Thoracic aorta endothelial cell (primary cell): ENCODE data around the gene ACHE. TPM values are rescaled to one million over a fixed set of nuclear protein-coding genes. Genes with fewer than 3 reads are reported as not detected.

ENCODE experiments used
- small RNA-seq: library from RNA; depleted of rRNA; stranded (forward); fragments of <200 nt; gene quantifications from one replicate; pipeline ENCODE3, GENCODE V24; 2012
- total RNA-seq: library from RNA; depleted of rRNA; stranded (reverse); fragments of >200 nt; gene quantifications from 2 replicates; pipeline ENCODE4 v1.2.3, GENCODE V29; 2012

ACHE gene
- 0.13 and 0.22 TPM in 2 replicates for total RNA-seq

DNA sequence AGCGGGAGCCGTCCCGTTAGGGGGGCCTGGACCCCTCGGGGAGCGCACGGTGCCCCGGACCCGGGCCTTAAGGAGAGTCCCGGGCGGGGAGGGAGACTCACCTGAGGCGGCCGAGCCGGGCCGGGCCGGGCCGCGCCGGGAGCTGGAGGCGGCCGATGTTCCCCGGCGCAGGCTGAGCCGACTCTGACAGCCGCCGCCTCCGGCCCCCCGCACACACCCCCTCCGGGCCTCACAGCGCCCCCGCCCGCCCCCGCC, at the start of gene ACHE:
Gene ACHE (minus strand): TSS at position 188 of the 255 bp plus-strand sequence. CDS start 1,656 bp downstream, outside the sequence.

DNA sequence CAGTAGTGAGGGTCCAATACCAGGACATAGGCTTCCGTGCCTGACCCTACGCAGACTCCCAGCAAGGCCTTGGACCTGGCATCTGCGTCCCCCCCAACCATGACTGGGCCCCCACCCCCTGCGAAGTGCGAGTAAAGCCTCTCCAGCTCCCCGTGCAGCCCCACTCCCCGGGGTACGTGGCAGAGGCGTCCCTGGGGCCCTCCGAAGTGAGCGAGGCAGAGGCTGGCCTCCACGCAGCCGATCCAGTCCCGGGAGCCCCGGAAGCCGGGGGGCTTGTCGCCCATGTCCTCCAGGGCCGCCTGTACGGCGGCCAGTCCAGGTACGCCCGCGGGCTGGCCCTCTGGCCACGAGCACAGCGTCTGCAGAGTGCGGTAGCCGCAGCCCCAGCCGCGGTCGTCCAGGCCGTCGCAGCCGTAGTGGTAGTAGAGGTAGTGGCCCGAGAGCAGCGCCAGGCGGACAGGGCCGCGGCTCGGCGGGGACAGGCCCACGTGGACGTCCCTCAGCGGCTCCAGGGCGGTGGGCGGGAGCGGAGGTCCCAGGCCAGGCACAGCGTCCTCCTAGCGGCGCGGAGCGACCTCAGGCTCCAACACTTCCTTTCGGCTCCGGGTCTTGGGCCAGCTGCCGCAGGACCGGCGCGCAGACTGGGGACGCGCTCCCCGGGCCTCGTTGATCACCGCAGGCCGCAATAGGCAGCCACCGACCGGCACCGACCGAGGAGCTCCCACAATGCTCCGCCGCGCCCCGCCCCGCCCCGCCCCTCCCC, 6.5 kb downstream of the ACHE start, which contains the start of gene UFSP1:
Gene UFSP1 (minus strand): TSS at position 728 of the 763 bp plus-strand sequence. CDS start 444 bp downstream, at position 284.

DNA sequence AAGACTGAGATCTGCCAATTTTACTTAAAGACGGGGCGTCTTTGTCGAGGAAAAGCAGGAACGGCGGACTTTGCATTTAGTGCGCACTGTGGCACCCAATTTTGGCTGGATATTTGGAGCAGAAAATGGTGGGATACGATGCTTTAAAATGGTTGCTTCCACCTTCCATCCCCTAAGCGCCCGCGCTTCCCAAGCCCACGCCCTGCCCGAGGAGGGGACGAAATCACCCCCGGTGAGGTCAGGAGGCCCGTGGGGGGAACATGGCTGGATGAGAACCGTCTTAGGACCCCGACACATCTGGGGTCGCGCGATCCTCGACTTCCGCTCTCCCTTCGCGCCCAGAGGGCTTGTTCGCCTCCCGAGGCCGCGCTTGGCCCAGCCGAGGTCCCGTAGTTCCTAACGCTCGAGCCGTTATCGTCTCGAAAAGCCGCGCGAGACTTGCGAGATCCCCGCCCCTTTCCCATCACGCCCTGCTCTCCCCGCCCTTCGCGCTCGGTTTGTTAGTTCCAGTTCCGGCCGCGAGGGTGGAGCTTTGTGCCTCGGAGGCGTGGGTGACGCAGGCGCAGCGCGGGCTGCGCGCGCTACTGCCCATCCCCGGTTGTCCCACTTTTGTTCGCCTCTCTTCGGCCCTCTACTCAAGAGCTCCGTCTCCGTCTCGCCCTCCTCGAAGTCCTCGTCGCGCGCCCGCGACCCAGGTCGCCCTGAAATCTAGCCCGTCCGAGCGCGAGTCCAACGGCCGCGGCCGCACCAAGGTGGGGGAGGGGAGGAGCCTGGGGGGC, 20.9 kb downstream of the ACHE start, which contains the start of gene SRRT:
Gene SRRT (plus strand): TSS at position 527 of the 779 bp plus-strand sequence. CDS start 488 bp downstream, outside the sequence.

DNA sequence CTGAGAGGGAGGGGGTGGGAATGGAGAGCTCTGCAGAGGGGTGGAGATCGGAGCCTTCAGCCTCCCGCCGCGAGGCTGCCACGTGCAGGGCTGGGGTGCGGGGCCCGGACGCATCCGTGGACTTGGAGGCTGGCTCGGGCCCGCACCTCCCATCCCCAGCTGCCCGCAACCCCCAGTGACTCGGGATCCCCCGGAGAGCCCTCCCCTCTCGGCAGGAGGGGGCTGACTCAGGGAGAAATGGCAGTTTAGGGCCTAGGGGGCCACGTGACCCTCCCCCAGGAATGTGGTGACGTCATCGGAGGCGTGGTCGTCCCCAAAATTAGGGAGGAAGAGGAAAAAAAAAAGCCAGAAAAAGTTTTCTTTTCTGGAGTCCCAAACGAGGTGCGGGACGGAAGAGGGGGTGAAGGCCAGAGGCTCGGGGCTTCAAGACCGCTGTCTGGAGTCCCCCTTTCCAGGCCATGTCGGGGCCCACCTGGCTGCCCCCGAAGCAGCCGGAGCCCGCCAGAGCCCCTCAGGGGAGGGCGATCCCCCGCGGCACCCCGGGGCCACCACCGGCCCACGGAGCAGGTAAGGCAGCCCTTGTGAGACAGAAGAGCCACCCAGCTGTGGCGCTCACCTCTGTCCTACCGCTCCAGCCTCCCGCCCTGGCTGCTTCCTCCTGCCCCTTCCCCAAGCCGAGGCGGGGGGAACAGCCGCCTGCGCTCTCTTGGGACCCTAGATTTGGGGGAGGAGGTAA, 28.5 kb downstream of the ACHE start, which contains the start of gene TRIP6:
Gene TRIP6 (plus strand): TSS at position 348 of the 736 bp plus-strand sequence. CDS start 111 bp downstream, at position 459.

DNA sequence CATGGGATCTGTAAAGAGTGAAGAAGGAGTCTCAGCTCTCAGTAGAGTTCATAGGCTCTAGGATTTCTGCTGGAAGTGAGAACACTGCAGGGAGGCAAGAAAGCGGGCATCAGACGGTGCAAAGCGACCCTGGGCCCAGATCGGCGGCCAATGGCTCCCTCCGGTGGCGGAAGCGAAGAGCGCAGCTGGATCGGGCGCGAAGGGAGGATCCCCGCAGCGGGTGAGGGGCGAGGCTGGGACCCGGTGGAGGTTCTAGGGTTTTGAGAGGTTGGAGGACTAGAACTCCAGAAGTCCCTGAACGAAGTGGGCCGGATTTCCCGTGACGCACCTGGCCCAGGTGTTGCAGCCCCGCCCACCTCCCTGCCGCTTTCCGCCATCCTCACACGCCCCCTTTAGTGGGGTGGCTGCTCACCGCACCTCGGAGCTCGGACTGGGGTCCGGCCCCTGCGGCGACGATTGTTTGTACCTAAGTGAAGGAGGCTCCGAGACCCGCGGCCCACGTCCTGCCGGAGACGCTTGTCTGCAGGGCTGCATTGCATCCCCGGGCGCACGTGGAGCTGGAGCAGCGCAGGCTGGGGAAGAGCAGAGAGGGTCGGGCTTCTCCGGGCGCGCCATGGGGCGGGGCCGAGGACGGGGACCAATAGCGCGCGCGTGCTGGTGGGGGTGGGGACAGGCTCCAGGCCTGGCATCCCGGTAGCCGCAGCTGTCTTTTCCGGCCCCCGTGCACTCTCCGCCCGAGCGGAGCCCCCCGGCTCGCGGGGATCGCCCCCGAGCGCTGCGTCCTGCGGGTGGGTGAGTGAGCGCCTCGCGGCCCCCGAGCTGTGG, 43.4 kb downstream of the ACHE start, which contains the start of gene SLC12A9:
Gene SLC12A9 (plus strand): TSS at position 666 of the 825 bp plus-strand sequence. CDS start 1,485 bp downstream, outside the sequence.

Small RNAs within 50 kb of the gene (small RNA-seq; reads per million reads assigned to genes)
- gene RN7SL549P (not detected), gene RPS29P15 (not detected)

Other genes with a start within 250 kb of the ACHE start
- gene ACTL6B, start 239.4 kb downstream of the ACHE start, total RNA-seq: not detected in 2 replicates
- gene GNB2, start 222.1 kb downstream of the ACHE start, total RNA-seq: 79.8 and 94.3 TPM in 2 replicates
- 20.1 and 23.1 TPM in 2 replicates for gene GIGYF1, start 201.6 kb downstream of the ACHE start, total RNA-seq
- gene POP7, start 189.8 kb downstream of the ACHE start, total RNA-seq: 36.7 and 44.8 TPM in 2 replicates
- gene EPO, start 175.4 kb downstream of the ACHE start, total RNA-seq: not detected in 2 replicates
- not detected in 2 replicates for gene ZAN, start 162.3 kb downstream of the ACHE start, total RNA-seq
- gene EPHB4, start 68.4 kb downstream of the ACHE start, total RNA-seq: 148 and 172 TPM in 2 replicates
- 17.4 and 17.5 TPM in 2 replicates for gene SLC12A9, start 43.2 kb downstream of the ACHE start, total RNA-seq
- 58.2 and 65.1 TPM in 2 replicates for gene TRIP6, start 28.5 kb downstream of the ACHE start, total RNA-seq
- gene SRRT, start 20.8 kb downstream of the ACHE start, total RNA-seq: 56.6 and 59.0 TPM in 2 replicates
- 1.3 and 3.1 TPM in 2 replicates for gene UFSP1, start 6.2 kb downstream of the ACHE start, total RNA-seq
- gene MUC3A, start 53.6 kb upstream of the ACHE start, total RNA-seq: not detected in 2 replicates
- not detected in 2 replicates for gene MUC12, start 73.7 kb upstream of the ACHE start, total RNA-seq
- not detected in 2 replicates for gene MUC17, start 124.2 kb upstream of the ACHE start, total RNA-seq
- 14.1 and 16.9 TPM in 2 replicates for gene TRIM56, start 189.6 kb upstream of the ACHE start, total RNA-seq
- 1,853 and 2,613 TPM in 2 replicates for gene SERPINE1, start 231.2 kb upstream of the ACHE start, total RNA-seq